RPMI8226 (cell line): ENCODE data around the gene MMP17.

Source experiments
- DNase-seq: peaks from one replicate; pipeline ENCODE4 v3.0.0-alpha.2; 2015

The MMP17 gene

DNA sequence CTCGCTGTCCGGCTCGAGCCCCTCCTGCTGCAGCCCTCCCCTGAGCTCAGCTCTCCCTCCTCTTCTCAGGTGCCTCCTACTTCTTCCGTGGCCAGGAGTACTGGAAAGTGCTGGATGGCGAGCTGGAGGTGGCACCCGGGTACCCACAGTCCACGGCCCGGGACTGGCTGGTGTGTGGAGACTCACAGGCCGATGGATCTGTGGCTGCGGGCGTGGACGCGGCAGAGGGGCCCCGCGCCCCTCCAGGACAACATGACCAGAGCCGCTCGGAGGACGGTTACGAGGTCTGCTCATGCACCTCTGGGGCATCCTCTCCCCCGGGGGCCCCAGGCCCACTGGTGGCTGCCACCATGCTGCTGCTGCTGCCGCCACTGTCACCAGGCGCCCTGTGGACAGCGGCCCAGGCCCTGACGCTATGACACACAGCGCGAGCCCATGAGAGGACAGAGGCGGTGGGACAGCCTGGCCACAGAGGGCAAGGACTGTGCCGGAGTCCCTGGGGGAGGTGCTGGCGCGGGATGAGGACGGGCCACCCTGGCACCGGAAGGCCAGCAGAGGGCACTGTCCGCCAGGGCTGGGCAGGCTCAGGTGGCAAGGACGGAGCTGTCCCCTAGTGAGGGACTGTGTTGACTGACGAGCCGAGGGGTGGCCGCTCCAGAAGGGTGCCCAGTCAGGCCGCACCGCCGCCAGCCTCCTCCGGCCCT, 22.8 kb downstream of the MMP17 start:
- DNase-seq: no peak

DNA sequence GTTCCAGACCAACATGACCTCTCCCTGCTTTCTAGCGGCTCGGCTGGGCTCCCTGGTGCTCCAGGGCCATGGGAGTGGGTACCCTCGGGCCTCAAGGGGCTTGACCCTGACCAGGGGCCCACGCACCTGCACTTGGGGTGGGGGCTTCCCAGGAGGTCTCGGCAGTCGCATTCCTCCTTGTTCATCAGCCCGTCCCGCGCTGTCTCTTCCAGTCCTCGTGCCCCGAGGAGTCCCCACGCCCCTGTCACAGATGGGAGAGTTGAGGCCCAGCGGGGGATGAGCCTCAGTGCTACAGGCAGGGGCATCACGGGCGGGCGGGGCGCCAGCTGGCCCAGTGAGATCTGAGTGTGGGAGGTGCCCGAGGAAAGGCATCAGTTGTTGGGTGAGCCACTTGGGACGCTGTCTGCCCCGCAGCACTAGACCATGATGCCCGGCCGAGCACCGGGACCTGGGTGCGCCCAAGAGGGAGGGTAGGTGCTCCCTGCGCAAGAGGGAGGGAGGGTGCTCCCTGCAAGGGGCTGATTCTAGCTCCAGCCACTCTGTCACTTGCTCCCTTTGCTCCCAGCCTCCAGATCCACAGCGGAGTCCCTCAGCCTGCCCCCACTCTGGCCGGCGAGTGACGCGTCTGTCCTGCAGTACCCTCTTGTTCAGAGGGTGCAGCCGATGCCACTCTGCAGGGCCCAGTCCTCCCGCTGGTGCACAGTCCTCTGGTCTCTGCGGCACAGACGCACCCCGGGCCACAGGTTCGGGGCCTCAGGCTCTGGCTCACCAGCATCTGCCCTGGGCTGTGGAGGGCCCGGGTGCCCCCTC, 23.8 kb downstream of the MMP17 start:
- no peak for DNase-seq

DNA sequence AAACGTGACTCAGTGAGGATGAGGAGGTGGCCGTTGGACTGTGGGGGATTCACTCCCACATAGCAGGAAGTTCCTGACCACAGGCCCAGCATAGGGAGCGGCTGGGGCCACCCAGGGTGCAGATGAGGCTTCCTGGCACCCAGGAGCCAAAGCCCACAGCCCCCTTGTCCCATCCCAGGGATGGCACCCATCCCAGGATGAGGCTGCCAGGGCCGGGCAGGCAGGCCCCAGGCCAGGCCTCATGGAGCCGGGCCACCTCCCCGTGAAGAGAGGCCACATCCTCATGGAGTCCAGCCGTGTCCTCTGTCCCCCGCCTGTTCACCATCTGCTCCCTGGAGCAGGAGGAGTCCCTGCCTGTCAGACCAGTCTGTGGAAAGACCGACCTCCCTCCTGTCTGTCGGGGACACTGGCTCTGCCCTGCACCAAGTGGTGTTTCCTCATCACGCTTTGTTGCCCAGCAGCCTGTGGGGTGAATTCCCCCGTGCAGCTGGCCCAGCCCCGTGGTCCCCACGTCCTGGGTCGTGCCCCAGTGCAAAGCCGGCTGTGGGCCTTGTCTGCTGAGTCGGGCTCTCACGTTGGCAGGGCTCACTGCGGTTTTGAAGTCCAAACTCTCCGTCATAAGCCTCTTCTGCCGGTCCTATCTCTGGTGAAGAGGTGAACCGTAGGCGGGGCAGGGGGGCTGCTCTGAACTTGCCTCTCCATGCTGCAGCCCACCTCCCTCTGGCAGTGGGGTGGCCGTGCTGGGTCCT, 24.5 kb downstream of the MMP17 start:
- DNase-seq: no peak

GRCh38 chr12:131853832-131854797, 25.9 kb downstream of the MMP17 start:
- DNase-seq: no peak

DNA sequence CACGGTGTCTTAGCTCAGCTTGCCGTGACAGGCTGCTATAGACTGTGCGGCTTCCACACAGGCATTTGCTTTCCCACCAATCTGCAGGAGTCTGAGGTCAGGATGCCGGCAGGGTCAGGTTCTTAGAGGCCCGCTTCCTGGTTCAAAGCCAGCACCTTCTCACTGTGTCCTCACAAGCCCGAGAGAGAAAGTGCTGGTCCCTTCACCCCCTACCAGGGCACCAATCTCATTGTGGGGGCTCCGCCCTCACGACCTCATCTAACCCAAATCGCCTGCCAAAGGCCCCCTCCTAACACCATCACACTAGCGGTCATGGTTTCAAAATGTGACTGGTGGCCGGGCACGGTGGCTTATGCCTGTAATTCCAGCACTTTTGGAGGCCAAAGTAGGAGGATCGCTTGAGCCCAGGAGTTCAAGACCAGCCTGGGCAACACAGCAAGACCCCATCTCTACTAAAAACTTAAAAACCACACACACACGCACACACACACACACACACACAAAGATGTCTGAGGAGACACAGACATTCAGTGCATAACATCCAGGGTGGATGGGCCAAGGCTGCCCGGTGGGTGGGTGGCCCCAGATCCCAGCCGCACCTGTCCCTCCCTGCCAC, 26.8 kb downstream of the MMP17 start:
- DNase-seq: no peak

DNA sequence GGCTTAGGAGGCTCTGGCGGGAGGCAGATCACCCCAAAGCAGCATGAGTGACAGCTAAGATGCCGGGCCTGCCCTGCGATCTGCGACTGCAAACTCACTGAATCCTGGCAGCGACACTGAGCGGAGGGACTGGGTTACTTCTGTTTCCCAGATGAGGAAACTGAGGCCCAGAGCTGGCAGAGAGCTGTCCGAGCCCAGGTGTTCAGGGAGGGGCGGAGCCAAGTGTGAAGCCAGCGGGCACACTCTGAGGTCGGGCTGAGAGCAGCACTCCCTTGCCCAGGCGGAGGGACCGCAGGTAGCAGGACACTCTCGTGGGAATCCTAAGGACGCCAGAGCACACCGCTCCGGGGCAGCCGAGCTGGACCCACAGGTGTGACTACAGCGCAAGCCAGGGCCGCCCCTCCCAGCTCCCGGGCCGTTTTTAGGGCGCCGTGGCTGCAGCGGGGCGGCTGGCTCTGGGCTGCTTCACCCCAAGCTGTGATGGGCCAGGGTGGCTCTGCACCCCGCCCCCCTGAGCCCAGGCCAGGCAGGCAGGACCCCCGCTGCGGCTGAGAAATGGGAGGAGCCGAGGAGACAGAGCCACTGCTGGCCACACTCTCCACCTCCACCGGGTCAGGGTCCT, 27.4 kb downstream of the MMP17 start:
- no peak for DNase-seq

- no peak for DNase-seq
Observed at GRCh38 chr12:131856366-131857097, 28.3 kb downstream of the MMP17 start.

DNA sequence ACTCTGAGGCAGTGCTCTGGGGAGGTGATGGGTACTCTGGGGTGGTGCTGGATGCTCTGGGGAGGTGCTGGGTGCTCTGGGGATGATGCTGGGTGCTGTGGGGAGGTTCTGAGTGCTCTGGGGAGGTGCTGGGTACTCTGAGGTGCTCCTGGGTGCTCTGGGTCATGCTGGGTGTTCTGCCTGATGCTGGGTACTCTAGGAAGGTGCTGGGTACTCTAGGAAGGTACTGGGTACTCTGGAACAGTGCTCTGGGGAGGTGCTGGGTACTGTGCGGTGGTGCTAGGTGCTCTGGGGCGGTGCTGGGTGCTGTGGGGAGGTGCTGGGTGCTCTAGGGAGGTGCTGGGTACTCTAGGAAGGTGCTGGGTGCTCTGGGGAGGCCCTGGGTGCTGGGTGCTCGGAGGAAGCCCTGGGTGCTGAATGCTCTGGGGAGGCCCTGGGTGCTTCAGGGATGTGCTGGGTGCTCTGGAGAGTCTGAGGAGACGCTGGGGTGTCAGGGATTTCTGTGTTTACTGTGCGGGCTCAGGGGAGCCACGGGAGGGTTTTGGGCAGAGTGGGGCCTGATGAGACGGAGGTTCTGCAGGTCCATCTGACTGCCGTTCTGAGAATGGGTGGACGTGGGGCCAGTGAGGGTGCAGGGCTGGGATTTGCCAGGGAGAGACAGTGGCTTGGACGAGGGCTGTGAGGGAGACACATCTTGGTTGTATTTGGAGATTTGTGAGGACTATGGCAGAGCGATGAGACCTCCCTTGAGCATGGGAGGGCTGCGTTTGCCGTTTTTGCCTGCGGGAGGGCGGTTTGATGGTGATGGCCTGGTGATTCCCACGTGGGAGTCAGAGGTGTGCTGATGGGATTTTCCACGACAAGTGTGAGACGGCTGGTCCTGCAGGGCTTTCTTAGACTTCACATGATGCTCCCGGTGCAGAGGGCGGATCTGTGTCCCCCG, 30.0 kb downstream of the MMP17 start:
- no peak for DNase-seq

GRCh38 chr12:131860472-131861260, 32.5 kb downstream of the MMP17 start:
- DNase-seq: peak; percentile 54

GRCh38 chr12:131861261-131862083, 33.3 kb downstream of the MMP17 start:
- no peak for DNase-seq

- no peak for DNase-seq
Observed at GRCh38 chr12:131862084-131862441, 33.9 kb downstream of the MMP17 start.

- no peak for DNase-seq
Observed at GRCh38 chr12:131862600-131862993, 34.4 kb downstream of the MMP17 start.

DNA sequence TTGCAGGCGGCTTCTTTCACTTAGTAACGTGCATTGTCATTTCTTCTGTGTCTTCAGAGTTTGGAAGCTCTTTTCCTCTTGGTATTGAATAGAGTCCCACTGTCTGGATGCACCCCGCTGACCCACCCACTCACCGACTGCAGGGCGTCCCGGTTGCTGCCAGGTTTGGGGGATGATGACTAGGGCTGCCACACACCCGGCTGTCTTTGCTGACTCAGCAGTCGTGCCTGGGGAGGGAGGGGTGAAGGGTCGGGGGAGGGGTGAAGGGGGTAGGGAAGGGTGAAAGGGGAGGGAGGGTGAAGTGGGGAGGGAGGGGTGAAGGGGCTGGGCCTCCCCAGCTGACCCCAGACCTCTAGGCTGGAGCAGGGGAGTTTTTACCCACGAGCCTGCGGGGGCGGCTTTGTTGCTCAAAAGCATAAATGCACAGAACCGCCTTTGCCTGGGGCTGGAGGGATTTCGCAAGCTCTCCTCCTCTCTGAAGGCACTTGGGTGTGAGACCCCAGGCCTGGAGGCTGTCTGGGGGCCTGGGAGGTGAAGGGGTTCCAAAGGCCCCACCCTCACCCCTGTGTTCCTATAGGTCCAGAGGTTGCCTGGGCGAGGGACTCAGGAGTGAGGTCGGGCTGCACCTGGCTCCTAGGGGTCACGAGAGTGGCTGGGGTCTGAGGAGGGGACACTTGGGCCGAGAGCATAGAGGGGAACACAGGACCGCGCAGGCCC, 35.0 kb downstream of the MMP17 start:
- DNase-seq: no peak

- no peak for DNase-seq
Observed at GRCh38 chr12:131863711-131864396, 35.7 kb downstream of the MMP17 start.

- no peak for DNase-seq
Observed at GRCh38 chr12:131864469-131864868, 36.3 kb downstream of the MMP17 start.

DNA sequence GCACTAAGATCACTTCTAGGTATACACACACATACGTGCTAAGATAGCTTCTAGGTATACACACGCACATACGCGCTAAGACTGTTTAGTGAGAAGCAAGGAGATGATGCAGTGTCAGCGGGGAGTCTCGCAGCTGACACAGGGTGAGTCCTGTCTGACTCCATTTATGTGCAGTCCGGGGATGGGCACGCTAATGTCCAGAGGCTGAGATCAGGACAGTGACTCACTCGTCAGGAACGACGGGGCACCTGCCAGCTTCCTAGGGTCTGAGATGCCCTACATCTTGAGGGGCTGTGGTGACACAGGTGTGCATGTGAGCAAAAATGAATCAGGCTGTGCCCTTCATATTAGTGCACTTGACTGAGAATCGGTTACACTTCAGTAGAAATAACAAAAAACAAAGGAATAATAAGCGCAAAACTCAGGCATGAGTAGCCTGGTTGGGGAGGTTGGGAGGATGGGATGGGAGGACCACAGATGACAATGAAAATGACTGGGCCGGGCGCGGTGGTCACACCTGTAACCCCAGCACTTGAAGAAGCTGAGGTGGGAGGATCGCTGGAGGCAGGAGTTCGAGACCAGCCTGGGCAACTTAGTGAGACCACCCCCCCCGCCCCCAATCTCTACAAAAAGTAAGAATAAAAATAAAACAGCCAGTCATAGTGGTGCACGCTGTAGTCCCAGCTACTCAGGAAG, 37.1 kb downstream of the MMP17 start:
- DNase-seq: no peak
